GM19438 (cell line): ENCODE measurements around the gene HSPB8.

Experiments used
- ATAC-seq: cut with Tn5 transposase; IDR thresholded peaks from one replicate; pipeline ENCODE4 v1.9.1; 2021; ENCODE audit warnings: low read depth; ENCODE audit not compliant: unreplicated experiment

Gene HSPB8, protein sequence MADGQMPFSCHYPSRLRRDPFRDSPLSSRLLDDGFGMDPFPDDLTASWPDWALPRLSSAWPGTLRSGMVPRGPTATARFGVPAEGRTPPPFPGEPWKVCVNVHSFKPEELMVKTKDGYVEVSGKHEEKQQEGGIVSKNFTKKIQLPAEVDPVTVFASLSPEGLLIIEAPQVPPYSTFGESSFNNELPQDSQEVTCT

DNA sequence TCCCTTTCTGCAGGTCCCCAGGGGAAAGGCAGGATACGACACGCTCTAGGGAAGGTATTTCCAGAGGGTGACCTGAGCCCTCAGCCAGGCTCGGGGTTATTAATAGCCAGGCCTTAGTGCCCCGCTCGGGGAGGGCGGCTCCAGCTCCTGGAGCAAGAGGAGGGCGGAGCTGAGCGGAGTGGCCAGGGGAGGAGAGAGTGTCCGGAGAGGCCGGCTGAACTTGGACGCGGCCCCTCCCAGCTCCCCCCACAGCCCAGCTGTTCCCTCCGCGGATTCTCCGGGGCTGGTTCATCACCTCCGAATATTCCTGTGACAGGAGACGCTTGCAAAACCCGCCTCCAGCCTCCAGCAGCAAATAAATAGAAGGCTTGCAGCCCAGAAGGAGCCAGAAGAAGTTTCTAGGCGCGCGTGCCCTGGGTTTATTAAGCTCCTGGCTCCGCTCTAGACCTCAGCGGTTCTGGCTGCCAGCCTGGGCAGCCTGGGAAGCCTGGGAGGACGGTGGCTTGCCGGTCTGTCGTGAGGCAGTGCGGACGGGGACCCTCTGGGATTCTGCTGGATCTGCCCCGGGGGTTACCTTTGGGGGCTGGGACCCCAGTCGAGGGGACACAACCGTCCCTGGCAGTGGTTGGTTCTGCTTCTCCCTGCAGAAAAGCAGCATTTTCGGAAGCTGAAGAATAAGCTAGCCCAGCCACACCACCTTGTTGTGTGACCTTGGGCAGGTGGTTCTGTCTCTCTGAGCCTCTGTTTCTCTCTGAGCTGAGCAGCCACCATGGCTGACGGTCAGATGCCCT is at the start of gene HSPB8:
Gene HSPB8 (plus strand): TSS at position 388 of the 791 bp plus-strand sequence. CDS start 382 bp downstream, at position 770.
- no peak for ATAC-seq

DNA sequence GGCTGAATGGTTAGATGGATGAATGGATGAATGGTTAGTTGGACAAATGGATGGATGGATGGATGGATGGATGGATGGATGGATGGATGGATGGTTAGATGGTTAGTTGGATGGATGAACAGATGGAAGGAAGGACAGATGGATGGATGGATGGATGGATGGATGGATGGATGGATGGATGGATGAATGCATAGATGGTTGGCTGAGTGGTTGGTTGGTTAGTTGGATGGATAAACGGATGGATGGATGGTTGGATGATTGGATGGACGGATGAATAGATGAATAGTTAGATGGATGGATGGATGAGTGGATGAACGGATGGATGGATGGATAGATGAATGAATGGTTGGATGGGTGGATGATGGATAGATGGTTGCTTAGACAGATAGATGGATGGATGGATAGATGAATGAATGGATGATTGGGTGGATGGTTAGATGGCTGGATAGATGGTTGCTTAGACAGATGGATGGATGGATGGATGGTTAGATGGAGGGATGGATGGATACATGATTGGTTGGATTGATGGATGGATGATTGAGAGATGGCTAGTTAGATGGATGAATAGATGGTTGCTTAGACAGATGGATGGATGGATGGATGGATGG is 48.8 kb upstream of the HSPB8 start:
- no peak for ATAC-seq

DNA sequence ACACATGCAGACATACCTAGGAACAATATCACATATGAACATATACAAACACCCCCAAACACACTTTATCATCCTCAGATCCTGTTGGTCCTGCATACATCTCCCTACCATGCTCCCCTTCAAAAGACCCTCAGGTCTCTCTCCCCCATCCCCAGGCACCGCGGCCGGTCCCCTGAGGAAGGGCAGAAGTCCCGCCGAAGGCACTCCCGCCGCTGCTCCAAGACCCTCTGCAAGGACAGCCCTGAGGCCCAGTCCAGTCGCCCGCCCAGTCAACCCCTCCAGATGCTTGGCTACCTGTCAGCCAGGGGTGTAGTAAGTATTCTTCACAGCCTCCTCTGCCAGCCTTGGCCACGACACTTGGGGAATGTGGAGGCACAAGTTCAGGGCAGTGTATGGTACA is 48.2 kb upstream of the HSPB8 start:
- no peak for ATAC-seq

DNA sequence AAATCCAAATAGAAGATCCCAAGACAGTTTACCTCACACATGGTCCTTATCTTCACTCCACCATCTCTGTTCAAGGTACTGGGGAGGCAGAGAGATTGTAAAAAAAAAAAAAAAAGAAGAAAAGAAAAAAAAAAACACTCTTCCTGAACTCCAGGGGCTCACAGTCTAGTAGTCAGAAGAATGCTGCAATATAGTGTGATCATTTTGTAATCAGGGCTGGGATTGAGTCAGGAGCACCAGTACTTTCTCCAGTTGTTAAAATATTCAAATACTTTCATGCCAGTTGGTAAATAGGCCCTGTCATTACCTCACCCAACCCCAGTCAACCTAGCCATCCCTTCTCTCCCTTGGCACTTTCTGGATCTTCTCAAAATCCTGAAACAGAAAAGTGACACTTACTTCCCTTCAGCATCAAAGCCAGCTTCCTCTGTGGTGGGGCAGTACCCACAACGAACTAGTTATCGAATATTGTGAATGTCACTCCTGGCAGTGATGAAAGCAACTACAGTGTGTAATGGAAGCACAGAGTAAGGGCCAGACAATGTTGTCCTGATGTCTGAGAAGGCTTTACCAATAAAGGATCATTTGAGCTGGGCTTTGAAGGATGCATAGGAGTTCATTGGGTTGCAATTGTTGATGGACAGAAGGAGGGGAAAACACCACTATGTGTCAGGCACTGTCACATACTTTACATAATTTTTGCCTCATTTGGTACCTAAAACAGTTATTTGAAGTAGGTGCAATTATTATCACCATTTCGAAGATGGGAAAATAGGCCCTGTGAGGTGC is 44.3 kb upstream of the HSPB8 start:
- ATAC-seq = no peak

DNA sequence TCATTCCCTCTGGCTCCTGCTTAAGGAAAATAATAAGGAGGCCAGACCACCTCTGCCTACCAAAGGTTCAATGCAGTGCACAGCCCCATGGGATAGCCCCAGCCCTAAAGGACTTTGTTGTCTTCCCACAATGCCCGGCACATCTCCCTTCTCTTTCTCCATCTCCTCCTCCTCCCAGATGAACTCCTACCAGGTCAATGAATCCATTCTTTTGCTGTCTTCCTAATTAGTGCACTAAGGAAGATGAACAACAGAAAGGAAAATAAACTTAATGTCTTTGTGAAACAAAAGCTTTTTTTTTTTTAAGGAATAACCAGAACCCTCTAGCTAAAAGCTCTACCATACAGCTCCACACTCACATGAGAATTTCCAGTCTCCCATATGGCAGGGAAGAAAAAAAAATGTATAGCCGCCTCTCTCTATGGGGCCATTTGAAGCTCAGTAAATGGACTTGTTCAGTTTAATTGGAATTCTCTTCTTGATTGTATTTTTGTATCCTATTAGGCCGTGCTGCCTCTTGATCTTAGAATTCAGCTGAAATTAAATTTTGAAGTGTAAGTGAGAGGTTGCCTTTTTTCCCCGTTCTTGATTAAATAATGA is 41.8 kb upstream of the HSPB8 start:
- no peak for ATAC-seq

DNA sequence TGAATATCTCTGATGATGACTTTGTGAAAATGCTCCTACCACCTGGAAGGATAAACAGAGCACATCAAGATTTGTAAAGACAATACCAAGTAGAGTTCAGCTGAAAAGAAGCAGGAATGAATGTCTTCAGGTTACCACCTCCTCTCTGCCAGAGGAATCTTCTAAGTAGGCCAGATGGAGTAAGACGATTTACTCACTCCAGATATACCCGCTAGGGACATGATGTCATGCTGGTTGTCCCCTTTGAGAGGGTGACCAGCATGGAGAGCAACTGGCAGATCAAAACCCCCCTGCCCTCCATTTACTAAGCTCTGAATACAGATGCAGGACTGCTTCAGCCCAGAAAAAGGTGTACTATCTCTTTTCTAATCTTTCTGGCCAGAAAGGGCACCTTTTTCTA is 39.3 kb upstream of the HSPB8 start:
- no peak for ATAC-seq

DNA sequence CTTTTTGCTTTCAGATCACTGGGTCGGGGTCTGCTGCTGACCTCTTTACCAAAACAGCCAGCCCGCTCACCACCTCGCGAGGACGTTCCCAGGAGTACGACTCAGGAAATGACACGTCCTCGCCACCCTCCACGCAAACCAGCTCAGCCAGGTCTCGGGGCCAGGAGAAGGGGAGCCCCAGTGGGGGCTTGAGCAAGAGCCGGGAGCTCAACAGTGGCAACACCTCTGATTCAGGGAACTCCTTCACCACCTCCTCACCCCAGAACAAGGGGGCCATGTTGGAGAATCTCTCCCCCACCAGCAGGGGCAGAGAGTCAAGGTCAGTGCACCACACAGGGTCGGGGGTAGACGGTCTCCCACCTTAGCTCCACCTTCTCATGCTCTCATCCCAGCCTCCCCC is 33.4 kb upstream of the HSPB8 start:
- ATAC-seq = no peak

DNA sequence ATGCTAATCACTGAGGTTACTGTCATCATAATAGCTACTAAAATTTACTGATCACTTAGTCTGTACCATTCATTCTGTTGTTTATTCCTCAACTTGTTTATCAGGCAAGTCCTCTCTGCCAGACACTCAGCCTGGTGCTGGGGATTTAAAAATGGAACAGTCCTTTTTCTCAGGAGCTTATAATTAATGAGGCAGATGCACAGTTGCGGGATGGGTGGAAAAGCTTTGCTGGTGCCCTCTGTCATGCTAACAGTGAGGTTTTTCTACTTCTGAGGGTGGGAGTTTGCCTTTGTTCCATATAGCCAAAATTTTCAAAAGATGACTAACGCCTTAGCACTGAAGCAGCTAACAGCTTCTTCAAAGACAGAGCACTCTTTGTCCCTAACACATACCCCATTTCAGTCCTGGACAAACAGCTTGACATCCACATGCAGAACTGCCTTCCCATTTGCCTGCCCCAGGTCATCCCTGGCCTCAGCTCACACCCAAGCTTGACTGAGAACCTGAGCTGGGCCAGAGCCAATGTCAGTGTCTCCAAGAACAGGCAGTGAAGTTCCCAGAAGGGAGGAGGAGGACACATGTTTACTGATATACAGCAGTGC is 30.8 kb upstream of the HSPB8 start:
- ATAC-seq = no peak

DNA sequence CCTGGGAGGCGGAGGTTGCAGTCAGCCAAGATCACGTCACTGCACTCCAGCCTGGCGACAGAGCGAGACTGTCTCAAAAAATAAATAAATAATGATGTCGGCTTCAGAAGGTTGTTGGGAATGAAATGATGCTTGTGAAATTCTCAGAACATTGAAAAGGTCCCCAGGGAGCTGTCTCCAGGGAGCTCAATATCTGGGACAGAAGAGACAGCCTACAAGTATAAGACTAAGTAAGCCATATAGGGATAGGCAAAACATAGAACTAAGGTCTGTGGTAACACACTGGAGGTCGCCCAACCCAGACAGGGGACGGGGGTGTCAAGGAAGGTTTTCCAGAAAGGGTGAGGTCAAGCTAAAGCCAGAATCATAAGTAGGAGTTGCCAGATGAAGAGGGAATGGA is 29.5 kb upstream of the HSPB8 start:
- ATAC-seq = no peak

DNA sequence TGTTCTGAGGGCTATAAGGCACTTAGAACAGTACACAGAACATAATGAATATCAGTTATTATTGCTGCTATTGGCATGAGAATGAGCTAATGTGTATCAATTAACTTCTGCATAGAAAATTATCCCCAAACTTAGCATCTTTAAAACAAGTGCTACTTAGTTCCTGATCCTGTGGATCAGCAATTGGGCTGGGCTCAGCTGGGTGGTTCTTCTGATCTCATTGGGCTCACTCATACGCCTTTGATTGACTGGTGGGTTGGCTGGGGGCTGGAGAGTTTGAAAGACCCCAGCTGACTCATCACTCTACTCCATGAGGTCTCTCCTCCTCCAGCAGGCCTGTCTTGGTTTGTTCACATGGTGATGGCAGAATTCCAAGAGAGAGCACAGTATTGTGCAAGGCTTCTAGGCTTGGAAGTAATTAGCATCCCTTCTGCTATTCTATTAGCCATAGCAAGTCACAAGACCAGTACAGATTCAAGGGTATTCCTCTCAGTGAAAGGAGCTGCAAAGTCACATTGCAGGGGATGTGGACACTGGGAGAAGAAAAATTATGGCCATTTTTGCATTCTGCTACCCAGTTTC is 27.2 kb upstream of the HSPB8 start:
- no peak for ATAC-seq

DNA sequence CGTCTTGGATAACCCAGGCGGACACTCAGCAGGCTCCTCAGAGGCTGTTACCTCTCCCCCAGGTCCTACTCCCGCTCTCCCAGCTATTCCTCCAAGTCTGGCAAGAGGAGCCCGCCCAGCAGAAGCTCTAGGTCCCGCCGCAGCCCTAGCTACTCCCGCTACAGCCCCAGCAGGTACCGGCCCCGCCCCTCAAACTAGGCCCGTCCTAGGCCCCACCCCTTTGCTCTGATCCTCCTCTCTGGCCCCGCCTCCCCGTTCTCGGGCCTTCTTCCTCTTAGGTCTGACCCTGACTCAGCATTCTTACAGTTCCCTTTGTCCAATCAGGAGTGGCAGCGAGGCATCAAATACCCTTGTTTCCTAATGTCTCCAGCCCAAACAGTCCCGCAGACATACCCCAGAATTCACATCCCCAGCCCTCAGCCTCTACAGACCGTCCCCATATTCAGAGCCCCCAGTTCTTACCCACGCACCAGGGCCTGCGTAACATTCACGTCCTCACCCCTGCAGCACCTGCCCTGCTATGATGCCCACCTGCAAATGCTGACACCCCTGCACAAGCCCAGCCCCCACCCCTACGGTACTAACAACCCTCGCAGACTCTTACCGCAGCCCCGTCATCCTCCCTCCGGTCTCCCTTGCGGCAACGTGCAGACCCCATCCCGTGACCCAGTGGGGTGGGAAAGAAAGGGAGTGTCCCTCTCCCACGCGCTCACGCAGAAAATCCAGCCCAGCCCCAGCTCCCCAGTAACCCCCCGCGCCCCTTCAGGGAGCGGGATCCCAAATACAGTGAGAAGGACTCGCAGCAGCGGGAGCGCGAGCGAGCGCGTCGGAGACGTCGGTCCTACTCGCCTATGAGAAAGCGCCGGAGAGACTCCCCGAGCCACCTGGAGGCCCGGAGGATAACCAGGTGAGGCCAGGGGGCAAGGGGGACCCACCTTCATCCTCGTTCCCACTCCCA is 25.0 kb upstream of the HSPB8 start:
- no peak for ATAC-seq

DNA sequence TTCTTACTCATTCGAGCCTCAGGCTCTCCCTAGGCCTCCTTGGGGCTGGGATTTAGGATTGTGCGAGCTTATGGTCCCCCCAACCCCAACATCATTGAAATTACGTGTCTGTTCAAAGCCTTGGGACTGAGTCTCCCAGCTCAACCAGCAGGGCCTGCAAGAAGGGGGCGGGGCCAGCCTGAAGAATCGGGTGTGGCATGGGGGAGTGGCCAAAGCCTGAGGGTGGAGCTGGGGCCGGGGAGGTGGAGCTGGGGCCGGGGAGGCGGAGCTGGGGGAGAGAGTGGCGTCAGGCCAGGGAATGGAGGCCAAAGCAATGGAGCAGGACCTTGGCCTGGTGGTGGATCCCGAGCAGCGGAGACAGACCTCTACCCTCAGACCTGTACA is 24.3 kb upstream of the HSPB8 start:
- ATAC-seq = no peak

DNA sequence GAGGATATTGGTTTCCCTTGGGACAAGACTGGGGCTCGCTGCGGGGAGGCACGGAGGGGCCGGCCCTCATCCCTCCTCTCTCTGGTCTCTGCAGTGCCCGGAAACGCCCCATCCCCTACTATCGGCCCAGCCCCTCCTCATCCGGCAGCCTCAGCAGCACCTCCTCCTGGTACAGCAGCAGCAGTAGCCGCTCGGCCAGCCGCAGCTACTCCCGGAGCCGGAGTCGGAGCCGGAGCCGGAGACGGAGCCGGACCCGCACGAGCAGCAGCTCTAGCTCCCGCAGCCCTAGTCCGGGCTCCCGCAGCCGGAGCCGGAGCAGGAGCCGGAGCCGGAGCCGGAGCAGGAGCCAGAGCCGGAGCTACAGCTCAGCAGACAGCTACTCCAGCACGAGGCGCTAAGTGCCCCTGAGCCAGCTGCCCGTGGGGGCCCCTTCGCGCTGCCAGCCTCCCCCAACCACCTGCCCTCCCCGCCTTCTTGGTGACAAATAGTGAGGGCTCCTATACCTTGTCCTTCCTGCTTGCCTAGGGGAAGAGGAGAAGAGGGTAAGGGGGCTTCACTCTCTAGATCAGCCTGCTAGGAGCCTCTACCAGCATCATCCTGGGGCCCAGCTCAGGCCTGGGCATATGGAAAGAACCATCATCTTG is 22.2 kb upstream of the HSPB8 start:
- no peak for ATAC-seq

DNA sequence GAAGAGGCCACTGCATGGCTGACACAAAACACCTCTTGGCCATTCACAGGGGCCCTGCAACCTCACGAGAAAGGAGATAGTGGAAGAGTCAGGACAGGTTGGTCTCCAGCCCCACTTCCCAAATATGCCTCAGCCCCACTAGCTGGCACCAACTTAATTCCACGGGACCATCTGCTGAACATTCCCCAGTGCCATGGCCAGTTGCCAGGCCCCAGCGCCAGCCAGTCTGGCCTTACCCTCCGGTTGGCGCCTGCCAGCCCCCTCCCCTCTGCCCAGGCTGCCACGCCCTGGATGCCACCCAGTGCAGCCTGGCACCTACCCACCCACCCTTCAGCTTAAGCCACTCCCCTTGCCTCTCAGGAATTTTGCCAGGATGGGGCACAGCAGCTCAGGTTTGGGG is 21.2 kb upstream of the HSPB8 start:
- ATAC-seq = no peak

DNA sequence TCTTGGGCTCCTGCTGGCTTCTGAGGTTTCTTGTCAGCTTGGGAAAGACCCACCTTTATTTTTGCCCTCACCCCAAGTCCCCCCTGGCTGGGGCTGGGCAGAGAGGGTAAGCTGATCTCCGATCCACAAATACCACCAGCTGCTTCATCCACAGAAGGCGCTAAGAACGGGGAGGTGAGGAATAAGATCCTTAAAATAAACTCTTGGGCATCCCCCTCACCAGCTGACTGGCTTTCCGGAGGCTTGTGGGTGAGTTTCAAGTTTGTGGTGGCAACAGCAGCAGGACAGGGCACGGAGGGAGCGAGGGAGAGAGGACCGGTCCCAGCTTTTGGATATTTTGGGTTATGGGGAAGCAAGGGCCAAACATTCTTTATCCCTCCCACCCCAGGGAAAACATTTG is 20.8 kb upstream of the HSPB8 start:
- no peak for ATAC-seq

DNA sequence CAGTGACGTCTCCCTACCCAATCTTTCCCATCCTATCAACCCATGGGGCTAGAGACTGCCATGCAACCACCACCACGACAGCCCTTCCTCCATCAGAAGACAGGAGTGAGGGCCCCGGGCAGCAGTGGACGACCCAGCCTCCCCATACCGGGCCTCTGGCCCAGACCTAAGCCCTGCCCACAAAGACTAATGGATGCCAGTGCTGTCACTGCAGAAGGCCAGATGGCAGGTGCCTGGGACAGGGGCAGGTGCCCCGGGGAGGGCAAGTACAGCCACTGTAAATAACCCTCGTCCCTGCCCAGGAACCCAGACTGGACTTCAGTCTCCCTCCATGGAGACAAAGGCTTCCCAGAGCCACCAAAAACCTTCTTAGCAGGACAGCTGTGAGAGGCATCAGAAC is 20.3 kb upstream of the HSPB8 start:
- no peak for ATAC-seq

DNA sequence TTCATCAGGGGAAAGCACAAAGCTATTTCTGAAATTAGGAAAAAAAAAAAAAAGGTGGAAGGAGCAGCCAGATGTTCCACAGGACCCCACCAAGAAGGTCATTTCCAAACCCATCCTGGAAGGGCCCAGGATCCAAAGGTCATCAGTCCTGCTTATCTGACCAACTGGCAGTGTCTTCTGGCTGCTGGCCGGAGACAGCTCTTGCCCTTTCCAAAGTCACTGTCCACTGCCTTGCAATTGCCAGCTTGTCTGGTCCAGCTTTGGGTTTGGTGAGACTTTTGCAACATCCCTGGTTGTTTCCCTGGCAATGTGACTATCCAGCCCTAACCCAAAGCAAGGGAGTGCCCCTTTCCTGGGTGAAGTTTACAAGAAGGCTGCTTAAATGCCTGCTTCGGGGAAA is 18.9 kb upstream of the HSPB8 start:
- no peak for ATAC-seq

DNA sequence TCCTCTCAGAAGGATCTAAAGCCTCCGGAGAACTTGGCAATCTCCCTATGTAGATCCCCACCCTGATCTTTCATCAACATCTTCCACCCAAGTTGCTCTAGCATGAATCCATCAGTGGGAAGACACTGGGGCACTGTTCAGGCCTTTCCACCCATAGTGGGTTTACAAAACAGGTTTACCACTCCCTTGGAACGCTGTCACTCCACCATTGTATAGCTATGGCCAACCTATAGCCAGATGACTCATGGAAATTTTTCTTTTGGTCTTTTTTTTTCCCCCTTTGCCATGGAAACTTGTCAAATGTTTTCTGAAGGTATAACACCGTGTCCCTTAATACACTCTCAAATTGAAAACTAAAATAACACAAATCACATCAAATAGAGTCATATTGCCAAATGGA is 10.8 kb upstream of the HSPB8 start:
- no peak for ATAC-seq

DNA sequence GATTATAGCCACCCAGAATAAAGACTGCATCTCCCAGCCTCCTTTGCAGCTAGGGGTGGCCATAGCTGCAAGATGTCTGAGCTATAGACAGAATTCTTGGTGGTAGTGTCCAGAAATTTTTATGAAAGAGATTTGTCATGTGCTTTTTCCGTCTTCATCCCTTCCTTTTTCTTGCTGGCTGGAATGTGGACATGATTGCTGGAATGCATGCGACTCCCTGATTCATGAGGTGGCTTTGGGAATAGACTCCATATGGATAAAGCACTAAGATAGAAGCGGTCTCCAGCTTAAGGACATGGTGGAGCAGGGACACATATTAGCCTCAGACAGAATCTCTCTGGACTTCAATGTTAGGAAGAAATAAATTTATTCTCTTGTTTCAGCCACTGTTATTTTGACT is 10.0 kb upstream of the HSPB8 start:
- no peak for ATAC-seq
